K562 treated with DMSO at 1 percent for 12 hours (cell line): ENCODE results near the gene MED22. TPM values are rescaled to one million over a fixed set of nuclear protein-coding genes. Genes with fewer than 3 reads are reported as not detected.

Experiments used
- total RNA-seq: library from RNA; unstranded; fragments of 300-600 nt; gene quantifications from 2 replicates; pipeline ENCODE4 v1.2.3, GENCODE V29; 2022; ENCODE audit not compliant: insufficient read depth

MED22 gene
- total RNA-seq = 23.0 and 30.7 TPM in 2 replicates

DNA sequence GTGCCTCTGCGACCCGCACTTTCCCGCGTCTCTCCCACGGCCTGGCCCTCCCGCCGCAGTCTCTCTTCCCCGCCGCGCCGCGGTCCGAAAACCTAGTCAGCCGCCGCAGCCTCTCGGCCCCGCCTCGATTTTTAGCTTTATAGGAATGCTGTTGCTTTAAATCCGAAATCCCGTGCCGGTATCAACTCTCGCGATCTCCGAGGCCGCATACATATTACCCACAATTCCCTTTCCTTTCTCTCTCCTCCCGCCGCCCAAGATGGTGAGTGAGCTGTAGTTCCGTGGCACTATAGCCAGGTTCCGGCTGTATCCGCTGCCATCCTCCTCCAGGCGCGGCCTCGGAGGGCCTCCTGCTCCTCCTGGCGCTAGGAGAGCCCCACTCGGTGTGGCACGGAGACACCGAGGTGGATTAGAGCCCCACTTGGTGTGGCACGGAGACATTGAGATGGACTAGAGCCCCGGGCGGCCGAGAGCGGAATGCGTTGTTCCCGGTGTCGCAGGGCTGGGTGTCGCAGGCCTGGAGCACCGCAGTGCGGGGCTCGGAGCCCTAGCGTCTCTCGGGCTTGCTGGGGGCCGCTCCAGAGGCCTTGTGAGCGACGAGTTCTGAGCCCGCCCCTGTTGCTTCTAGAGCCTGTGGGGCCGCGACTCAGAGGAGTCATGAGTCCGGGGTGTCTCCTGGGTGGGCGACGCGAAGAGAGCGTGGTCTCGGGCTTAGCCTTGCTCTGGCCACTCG, at the start of gene MED22, which contains the start of gene RPL7A:
Gene MED22, minus strand, starts transcription at position 147 of the 733 bp plus-strand sequence. CDS start 1,469 bp downstream, outside the sequence.
Gene RPL7A, plus strand, starts transcription at position 234 of the 733 bp plus-strand sequence. Its CDS starts 26 bp downstream, at position 260.

DNA sequence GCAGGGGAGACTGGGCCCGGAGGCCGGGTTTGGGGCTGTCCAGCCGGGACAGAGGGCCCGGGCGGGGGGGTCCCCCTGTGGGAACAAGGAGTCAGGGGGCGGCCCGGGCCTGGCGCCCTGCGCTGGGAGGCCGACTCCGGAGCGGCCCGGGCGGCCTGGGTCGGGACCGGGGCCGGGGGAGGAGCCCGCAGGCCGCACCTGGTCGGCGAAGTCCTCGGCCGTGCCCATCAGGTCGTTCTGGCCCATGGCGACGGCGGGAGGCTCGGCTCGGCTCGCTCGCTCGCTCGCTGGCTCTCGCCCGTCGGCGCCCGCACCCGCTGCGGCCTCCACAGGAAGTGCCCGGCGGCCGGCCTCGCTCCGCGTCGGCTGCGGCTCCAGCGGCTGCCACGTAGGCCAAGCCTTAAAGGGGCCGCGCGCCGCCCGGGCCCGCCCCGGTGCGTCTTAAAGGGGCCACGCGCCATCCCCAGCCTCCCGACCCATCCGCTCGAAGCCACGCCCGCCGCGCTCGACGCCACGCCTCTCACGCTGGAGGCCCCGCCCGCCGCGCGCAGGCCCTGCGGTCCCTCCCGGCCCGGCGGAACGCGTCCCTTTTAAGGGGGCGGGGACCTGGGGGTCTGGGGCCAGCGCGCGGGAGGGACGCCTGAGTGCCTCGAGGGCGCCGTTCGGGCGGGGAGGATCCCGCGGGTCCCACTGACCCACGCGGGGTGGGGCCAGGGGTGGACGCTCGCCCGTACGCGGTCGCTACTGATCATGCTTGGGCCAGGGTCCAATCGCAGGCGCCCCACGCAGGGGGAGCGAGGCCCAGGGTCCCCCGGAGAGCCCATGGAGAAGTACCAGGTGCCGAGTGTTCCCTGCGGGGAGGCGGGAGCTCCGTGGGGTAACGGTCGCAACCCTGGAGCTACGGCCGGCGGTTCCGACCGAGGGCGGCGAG, 28.1 kb upstream of the MED22 start, which contains the start of the genes STKLD1 and SURF4:
Gene STKLD1, plus strand, starts transcription at position 643 of the 931 bp plus-strand sequence. Its CDS starts 108 bp downstream, at position 751.
Gene SURF4, minus strand, starts transcription at position 337 of the 931 bp plus-strand sequence. Its CDS starts 91 bp downstream, at position 246.

GRCh38 chr9:133356391-133357091, 8.6 kb upstream of the MED22 start, which contains the start of the genes SURF1 and SURF2:
TSS of gene SURF1 (minus strand) at chr9:133356487. CDS start at chr9:133356453, 34 bp downstream.
TSS of gene SURF2 (plus strand) at chr9:133356550. CDS start at chr9:133356593, 43 bp downstream.

GRCh38 chr9:133335924-133336811, 11.8 kb downstream of the MED22 start, which contains the start of gene SURF6:
TSS of gene SURF6 (minus strand) at chr9:133336188. CDS start at chr9:133336132, 56 bp downstream.

Other genes with a start within 250 kb of the MED22 start
- 30.9 and 43.2 TPM in 2 replicates for gene RALGDS, start 226.9 kb downstream of the MED22 start, total RNA-seq
- 11.1 and 16.4 TPM in 2 replicates for gene GBGT1, start 184.2 kb downstream of the MED22 start, total RNA-seq
- not detected in 2 replicates for gene OBP2B, start 138.9 kb downstream of the MED22 start, total RNA-seq
- 2.8 and 9.1 TPM in 2 replicates for gene ABO, start 72.9 kb downstream of the MED22 start, total RNA-seq
- 13.2 and 16.9 TPM in 2 replicates for gene SURF6, start 11.9 kb downstream of the MED22 start, total RNA-seq
- gene RPL7A, start 87 bp upstream of the MED22 start, total RNA-seq = 5,716 and 6,453 TPM in 2 replicates
- gene SURF1, start 8.4 kb upstream of the MED22 start, total RNA-seq = 43.4 and 51.5 TPM in 2 replicates
- 43.8 and 66.8 TPM in 2 replicates for gene SURF2, start 8.4 kb upstream of the MED22 start, total RNA-seq
- gene SURF4, start 27.9 kb upstream of the MED22 start, total RNA-seq = 123 and 195 TPM in 2 replicates
- gene STKLD1, start 28.2 kb upstream of the MED22 start, total RNA-seq = 1.1 TPM in 1 of 2 replicates, not detected in the other
- 20.1 and 25.7 TPM in 2 replicates for gene REXO4, start 69.9 kb upstream of the MED22 start, total RNA-seq
- gene ADAMTS13, start 74.2 kb upstream of the MED22 start, total RNA-seq = 0.52 TPM in 1 of 2 replicates, not detected in the other
- 11.0 and 11.3 TPM in 2 replicates for gene CACFD1, start 111.8 kb upstream of the MED22 start, total RNA-seq
- gene SLC2A6, start 131.0 kb upstream of the MED22 start, total RNA-seq = 0.98 and 2.2 TPM in 2 replicates
- gene MYMK, start 176.8 kb upstream of the MED22 start, total RNA-seq = not detected in 2 replicates
- gene ADAMTSL2, start 186.6 kb upstream of the MED22 start, total RNA-seq = not detected in 2 replicates